NCI-H748 (cell line): Measurements from ENCODE around the gene CLPSL1.
"Not testable (repeated sequence)": the region's sequence is repeated elsewhere in the genome, so short reads cannot be mapped to it uniquely, and the experiment has no call there.

Experiments used
- DNase-seq: peaks from one replicate; lab custom pipeline; 2025; ENCODE audit not compliant: unreplicated experiment; lab: John Stamatoyannopoulos, UW

Gene CLPSL1, protein sequence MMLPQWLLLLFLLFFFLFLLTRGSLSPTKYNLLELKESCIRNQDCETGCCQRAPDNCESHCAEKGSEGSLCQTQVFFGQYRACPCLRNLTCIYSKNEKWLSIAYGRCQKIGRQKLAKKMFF

DNA sequence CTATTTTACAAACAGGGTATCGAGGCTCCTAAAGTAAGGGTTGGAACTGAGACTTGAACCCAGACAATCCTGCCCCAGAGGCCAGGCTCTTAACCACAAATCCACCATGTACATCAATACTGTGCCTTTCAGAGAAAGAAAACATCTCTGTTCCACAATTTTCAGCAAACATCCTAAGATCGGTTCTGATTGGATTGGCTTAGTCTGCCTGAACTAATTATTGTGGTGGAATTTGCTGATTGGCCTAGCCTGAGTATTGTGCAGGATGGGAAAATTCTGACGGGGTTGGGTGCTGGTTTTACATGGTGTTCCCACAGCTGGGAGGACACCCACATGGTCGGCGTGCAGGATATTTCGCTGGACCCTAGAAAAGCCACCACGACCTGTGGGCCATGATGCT is at the start of gene CLPSL1:
Gene CLPSL1 (plus strand): TSS at position 301 of the 400 bp plus-strand sequence. CDS start 92 bp downstream, at position 393.
- no peak for DNase-seq

DNA sequence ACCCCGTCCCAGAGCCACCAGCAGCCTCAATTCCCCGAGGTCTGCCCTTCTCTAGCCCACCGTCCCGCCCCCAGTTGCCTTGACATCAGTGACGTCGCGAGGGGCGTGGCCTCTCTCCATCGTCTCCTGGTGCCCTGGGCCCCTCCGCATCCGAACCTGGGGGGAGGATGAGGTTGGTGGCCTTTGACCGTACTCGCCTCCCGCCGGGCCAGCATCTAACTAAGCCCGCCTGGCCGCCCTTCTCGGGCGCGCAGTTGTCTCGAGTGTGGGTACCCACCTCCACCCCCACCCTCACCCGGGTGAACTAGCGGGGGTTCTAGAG is 49.4 kb upstream of the CLPSL1 start:
- peak; percentile 91 for DNase-seq

DNA sequence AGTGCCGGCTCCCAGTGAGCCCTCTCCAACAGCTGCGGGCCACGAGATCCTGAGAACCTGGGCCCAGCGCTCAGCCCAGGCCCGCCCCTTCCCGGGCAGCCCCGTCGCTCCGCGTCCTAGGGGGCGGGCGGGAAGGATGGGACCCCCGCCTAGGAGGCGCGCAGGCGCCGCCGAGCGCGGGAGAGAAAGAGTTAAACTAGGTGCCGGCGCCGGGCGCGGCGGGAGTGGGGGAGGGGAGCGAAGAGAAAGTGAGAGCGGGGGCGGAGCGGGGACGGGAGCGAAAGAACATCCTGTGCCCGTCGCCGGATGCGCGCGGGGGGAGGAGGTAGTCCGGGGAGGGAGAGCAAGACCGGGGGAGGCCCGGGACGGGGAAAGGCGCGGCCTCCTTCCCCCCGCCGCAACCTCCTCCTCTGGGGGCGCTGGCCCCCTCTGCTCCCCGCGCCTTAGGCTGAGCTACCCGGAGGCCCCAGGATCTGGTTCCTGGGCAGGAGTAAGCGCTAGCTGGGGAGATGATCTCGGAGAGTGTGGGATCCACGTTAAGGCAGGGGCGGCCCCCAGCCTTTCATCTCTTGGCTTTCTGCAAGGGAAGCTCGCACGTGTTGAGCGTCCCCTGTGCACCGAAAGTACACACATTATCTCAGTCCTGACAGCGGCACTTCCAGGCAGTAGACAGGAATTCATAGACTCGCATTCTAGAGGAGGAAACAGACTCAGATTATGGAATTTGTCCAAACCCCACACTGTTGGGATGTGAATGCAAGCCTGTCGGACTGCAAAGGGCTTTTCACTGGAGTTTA is 48.9 kb upstream of the CLPSL1 start:
- peak; percentile 88 for DNase-seq

DNA sequence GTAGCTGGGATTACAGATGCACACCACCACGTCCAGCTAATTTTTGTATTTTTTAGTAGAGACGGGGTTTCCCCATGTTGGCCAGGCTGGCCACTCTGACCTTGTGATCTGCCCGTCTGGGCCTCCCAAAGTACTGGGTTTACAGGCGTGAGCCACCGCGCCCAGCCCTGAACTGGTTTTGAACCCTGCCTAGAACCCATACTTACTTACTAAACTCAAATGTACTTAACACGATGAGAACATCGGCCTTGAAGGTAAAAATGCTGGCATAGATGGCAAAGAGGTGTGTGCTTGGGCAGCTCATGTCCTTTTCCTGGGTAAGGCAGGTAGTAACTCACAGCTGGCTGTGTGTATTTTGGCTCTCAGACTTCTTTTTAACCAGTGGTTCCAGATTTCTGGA is 47.2 kb upstream of the CLPSL1 start:
- peak; percentile 20 for DNase-seq

DNA sequence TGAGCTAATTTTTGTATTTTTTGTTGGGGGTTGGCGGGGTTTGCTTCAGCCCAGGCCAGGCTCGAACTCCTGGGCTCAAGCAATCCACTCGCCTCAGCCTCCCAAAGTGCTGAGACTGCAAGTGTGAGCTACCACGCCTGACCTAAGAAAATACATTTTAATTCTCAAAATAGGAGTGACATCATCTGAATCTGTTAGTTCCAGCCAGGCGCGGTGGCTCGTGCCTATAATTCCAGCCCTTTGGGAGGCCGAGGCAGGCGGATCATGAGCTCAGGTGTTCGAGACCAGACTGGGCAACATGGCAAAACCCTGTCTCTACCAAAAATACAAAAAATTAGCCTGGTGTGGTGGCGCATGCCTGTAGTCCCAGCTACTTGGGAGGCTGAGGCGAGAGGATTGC is 46.5 kb upstream of the CLPSL1 start:
- not testable (repeated sequence) for DNase-seq

DNA sequence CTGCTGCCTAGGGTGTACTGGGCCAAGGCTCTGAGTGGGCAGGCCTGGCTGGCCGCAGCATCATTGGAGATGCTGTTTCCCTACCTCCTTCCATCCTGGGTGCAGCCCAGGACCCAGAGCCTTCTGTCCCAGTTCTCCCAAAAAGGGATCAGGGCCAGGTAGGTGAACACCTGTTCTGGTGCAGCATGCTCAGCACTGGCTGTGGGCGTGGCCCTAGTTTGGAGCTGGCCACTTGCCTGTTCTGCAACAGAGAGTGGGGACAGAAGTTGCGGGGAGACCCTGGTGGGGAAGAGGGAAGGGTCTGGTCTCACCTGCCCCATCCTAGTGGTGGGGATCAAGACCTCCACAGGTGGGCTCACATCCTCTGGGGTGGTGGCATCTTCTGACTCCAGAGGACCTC is 45.4 kb upstream of the CLPSL1 start:
- no peak for DNase-seq

DNA sequence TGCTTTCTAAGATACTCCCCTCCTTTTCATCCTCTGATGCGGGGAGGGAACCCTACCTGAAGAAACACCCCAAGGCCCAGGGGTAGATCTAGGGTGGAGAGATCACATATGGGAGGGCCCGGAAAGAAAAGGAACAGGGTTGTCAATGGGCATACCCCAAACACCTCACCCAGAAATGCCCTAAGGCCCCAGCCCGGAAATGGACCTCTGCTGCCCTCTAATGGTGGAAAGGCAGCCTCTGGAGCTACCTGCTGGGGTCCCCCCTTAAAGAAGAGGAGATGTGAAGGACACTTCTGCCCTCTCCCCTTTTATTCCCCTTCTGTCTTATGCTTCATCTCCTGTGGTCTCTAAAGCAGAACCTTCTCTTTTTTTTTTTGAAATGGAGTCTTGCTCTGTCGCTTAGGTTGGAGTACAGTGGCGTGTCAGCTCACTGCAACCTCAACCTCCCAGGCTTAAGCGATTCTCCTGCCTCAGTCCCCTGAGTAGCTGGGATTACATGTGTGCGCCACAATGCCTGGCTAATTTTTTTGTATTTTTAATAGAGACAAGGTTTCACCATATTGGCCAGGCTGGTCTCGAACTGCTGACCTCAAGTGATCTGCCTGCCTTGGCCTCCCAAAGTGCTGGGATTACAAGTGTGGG is 44.4 kb upstream of the CLPSL1 start:
- DNase-seq: peak; percentile 68

DNA sequence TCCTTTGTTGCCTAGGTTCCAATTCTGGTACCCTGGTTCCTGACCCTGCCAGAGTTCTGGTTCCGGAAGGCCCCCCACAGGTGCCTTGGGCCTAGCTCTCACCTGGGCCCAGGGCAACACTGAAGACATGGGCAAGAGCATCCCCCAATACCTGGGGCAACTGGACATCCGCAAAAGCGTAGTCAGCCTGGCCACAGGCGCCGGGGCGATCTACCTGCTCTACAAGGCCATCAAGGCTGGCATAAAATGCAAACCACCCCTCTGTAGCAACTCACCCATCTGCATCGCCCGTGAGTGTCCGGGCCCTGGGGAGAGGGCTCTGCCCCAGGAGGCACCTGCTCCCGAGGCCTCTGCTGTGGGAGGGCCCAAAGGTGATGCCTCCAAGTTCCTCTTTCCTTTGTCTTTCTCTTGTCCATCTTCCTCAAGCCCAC is 43.8 kb upstream of the CLPSL1 start, which contains the start of gene ARMC12:
Gene ARMC12 (plus strand): TSS at position 51 of the 431 bp plus-strand sequence. CDS start 77 bp downstream, at position 128.
- no peak for DNase-seq

DNA sequence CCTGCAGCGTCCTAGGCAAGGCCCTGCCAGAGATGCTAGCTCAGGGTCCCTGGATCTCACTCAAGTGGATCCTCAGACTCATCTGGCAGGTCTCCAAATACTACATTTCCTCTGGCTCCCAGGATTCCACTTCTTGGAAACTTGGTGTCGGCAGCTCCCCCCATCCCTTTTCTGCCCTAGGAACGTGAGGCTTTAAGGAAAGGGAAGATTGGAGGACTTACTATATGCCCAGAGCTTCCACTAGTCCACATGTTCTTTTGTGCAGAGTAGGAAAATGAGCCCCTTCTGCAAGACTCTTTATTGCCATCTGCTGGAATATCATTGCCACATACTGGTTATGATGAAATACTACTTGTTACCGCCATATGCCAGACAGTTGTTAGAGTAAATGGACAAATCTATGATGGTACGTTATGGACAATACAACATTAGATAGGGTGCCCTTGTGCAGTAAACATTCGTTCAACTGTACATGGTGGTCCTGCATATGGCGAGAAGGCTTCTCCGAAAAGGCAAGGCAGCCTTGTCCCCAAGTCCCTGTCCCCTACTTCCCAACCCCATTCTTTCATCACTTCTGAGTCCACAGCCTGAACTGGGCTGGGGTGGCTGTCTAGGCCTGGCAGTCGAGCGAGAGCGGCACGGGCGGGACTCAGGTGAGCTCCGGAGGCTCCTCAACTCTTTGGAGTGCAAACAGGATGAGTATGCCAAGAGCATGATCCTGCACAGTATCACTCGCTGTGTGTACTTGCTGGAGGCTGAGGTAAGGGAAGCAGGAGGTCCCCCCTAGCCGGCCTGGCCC is 43.2 kb upstream of the CLPSL1 start:
- DNase-seq: peak; percentile 82

DNA sequence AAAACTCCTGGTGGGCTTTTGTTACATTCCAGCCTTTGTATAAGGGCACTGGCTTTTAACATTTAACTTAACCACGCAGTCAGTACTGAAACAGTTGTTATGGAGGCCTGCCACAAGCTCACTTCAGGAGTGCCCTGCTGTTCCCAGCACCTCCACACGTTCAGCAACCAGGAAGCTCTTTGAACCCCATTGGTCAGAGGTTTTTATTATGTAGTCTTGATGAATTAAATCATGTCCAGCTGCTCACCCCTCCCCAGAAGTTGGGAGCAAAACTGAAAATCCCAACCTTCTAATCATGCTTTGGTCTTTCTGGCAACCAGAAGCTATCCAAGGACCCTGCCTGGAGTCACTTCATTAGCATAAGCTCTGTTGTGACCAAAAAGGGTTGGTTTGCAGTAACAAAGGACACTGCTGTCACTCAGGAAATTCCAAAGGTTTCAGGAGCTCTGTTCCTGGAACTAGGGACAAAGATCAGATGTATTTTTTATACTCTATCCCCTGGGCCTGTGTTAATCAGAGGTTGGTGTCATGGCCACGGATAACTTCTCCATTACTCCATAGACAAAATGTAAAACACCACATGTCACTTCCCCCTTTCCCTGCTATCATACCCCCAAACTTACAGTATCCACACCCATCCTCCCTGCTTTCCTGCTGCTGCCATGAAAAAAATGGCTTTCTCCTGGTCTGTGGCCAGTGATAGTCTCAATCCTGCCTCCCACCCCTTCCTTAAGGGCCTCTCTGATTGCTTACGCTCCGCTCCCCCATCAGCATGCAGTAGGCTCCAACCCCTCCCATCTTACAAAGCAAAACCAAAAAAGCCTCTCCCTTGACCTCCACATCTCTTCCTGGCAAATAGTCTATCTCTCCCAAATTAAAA is 40.9 kb upstream of the CLPSL1 start:
- DNase-seq: no peak

DNA sequence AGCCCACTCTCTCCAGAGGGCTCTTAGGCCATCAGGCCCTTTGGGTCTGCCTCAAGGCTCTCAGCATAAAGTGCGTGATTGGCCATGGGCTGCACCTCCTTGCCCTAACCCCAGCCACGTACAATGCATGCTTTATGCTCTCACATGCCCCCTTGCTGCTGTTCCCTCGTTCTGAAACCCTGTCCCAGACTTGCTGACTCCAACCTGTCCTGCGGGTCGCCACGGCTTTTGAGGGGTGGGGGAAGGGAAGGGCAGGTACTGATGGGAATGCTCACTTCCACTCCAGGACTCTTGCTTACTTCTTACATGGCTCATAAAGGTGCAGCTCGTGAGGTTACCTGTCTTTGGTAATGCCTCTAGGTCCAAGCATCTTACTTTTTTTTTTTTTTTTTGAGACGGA is 38.0 kb upstream of the CLPSL1 start:
- no peak for DNase-seq

DNA sequence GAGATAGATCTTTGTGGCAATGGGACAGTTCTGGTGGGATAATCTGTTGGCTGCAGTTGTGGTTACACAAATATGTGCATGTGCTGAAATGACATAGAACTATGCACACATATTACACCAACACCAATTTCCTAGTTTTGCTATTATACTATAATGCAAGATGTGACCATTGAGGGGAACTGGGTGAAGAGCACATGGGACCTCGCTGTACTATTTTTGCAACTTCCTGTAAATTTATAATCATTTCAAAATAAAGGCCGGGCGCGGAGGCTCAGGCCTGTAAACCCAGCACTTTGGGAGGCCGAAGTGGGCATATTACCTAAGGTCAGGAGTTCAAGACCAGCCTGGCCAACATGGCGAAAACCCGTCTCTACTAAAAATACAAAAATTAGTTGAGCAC is 35.3 kb upstream of the CLPSL1 start:
- DNase-seq: no peak

DNA sequence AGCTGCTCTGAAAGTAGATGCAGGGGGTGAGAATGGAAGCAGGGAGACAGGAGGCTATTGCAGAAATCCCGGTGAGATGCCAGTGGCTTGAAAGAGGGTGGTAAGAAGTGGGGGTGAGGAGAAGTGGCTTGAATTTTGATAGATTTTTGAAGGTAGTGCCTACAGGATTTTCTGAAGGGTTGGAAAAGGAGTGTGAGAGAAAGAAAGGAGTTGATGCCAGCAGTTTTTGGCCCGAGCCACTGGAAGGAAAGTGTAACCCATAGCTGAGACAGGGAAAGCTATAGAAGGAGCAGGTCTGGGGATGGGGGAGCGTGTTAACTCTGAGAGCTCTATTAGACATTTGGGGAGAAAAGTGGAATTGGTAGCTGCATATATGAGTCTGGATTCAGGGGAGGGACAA is 34.3 kb upstream of the CLPSL1 start:
- DNase-seq: no peak

DNA sequence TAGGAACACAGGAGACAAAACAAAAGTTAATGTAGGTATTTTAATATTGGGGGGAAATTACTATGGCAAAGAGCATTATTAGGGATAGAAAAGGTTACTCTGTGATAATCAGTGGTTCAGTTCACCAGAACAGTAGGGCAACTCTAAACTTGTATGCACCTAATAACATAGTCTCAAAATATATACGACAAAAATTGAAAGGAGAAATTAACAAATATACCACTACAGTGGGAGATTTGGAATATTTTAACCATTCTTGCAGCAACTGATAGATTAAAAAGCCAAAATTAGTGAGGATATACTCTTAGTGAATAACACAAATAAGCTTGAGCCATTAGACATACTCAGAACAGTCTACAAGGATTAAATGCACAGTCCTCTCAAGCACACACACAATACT is 32.9 kb upstream of the CLPSL1 start:
- no peak for DNase-seq

DNA sequence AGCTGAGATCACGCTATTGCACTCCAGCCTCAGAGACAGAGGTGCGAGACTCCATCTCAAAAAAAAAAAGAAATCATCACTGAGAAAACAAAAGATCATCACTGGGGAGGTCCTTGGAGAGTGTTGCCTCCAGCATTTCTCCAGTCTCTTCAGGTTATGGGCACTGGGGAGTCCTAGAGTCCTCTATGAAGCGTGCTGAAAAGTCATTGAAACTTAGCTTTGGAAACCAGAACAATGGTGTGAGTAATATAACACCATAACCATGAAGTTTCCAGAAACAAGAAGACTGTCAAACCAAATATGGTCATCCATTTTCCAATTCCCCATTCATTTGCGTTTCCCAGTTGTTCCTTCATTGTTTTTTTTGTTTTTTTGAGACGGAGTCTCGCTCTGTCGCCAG is 30.3 kb upstream of the CLPSL1 start:
- DNase-seq: no peak

DNA sequence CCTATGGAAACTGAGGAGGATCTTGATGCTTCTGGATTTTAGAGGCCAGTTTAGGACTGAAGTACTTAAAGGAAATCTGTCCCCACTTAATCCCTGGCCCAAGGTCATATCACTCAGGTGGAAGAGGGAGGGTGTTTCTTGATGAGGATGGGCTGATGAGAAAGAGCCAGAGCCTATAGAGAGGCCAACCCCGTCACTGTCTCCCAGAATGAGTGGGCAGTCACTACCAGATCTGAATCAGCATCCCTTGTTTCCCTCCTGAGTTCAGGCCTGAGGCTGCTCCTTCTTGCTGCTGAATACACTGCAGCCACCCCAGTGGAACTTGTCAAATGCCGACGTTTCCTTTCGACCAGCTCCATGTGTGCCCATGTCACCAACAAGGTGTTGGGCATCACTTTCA is 29.2 kb upstream of the CLPSL1 start:
- no peak for DNase-seq

DNA sequence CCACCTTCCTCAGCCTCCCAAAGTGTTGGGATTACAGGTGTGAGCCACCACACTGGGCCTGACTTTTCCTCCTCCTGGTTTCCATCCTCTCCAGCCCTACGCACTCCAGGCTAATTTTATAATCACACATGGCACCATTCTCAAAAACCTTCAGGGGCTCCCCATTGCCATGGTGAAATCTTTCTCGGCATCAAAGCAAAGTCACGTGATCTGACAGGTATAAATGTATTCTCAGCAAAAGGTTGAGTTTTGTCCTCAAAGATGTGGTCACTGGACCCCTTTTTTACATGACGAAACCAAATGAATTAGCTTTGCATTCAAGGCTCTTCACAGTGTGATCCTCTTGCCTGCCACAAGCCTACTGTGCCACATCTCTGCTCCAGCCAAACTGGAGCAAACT is 28.5 kb upstream of the CLPSL1 start:
- no peak for DNase-seq

DNA sequence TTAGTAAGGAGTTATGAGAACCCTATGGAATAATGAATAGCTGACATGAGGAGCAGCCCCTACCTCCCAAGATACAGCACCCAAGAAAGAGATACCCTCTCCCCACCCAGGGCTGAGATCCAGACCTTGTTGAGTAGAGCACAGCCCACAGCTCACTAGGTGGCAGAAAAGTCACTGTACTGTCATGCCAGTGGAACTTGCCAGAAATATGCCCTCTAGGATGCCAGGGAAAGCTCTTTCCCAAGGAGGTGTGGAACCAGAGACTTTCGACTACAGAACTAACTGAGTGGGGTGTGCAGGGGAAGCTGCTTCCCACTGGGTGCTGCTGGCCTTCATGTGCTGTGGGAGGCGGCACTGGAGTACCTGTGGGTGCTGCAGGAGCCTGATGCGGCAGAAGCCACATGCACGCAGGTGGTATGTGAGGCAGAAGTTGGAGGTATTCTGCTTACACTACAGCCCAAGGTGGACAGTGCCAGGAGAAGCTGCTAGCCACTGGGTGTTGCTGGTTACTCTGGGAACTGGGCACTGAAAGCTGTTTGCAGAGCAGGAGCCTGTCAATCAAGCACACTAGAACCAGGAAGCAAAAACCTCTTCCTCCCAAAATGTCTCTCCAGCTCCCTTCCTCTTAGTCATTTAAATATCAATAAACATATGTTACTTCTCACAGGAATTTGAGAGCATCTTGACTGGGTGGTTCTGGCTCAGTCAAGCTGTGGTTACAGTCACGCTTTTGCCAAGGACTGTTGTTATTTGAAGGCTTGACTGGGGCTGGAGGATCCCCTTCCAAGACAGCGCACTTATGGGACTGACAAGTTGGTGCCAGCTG is 26.2 kb upstream of the CLPSL1 start:
- DNase-seq: no peak

DNA sequence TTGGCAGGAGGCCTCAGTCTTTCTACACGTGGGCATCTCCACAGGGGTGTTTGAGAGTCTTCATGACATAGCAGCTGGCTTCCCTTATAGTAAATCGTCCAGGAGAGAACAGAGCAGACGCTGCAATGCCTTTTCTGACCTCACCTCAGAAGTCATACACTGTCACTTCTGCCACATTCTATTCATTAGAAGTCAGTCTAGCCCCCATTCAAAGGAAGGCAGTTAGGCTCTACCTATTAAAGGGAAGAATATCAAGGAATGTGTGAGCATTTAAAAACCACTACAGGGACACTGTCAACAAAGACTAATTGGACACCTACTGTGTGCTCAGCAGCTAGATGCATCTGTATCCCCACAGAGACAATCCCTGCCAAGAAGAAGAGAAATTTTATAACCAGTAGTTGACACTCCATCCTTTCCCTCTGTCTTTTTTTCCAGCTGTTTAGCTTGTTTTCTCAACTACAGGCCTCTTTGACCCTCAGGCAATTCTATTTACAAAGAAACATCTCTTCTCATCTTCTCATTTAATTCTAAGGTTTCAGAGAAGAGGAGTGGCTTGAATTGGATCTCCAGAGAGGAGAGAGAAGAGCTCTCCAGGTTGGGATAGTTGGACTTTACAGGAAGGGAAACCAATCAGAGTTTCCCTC is 25.4 kb upstream of the CLPSL1 start:
- peak; percentile 18 for DNase-seq
